ENCODE data around the gene MEF2C. TPM values are rescaled to one million over a fixed set of nuclear protein-coding genes. Genes with fewer than 3 reads are reported as not detected.

Gene MEF2C
- total RNA-seq, 2 experiments from 2014 or later = 0.13 to 0.53 TPM

- no peaks in the 10 kb centered on the region for H3K36me3 Mint-ChIP-seq (ENCODE audit: low read depth)
- no peaks in the 10 kb centered on the region for H3K9me3 Mint-ChIP-seq (ENCODE audit: insufficient read depth)
- ChIA-PET CTCF (no interaction called here), POLR2A (no interaction called here)
- no peak for ATAC-seq
- no peaks in the 10 kb centered on the region for H3K4me1 Mint-ChIP-seq (ENCODE audit: low read depth)
- H3K4me3 Mint-ChIP-seq = no peak overlapping the region
- H3K27me3 Mint-ChIP-seq (ENCODE audit: low read depth) = peaks cover 3% of the 10 kb centered on the region
- DNase-seq = no peak
- H3K27ac Mint-ChIP-seq = no peak overlapping the region
These were observed 174.1 kb downstream of the MEF2C start for GRCh38 chr5:88708682-88709398.

GRCh38 chr5:88708021-88708420, 175.0 kb downstream of the MEF2C start:
- no peaks in the 10 kb centered on the region for H3K4me1 Mint-ChIP-seq (ENCODE audit: low read depth)
- H3K36me3 Mint-ChIP-seq (ENCODE audit: low read depth) = no peaks in the 10 kb centered on the region
- ATAC-seq (no peak), DNase-seq (no peak)
- POLR2A ChIA-PET = no interaction called here
- no peak overlapping the region for H3K4me3 Mint-ChIP-seq
- no peaks in the 10 kb centered on the region for H3K9me3 Mint-ChIP-seq (ENCODE audit: insufficient read depth)
- CTCF ChIA-PET = interaction anchor here (0.7 kb wide), 1 partner anchor 11 kb away, joined by 3 read pairs; no protein-coding TSS in a partner anchor
- peaks cover 3% of the 10 kb centered on the region for H3K27me3 Mint-ChIP-seq (ENCODE audit: low read depth)
- H3K27ac Mint-ChIP-seq = no peak overlapping the region

- CTCF ChIA-PET = interaction anchor here (0.7 kb wide), 2 partner anchors 11 to 16 kb away, joined by 3 to 5 read pairs; no protein-coding TSS in a partner anchor
- DNase-seq = no peak
These were observed 175.6 kb downstream of the MEF2C start for GRCh38 chr5:88707216-88707965.

GRCh38 chr5:88702332-88702731, 180.7 kb downstream of the MEF2C start:
- ATAC-seq (no peak), DNase-seq (no peak)
- Mint-ChIP-seq H3K36me3 (ENCODE audit: low read depth) (no peaks in the 10 kb centered on the region), H3K27me3 (ENCODE audit: low read depth) (peaks cover 26% of the 10 kb centered on the region), H3K9me3 (ENCODE audit: insufficient read depth) (no peaks in the 10 kb centered on the region), H3K27ac (no peak overlapping the region), H3K4me3 (no peak overlapping the region), H3K4me1 (ENCODE audit: low read depth) (no peaks in the 10 kb centered on the region)
- POLR2A ChIA-PET = no interaction called here
- CTCF ChIA-PET = interaction anchor here (1.2 kb wide), 1 partner anchor 11 kb away, joined by 4 read pairs; no protein-coding TSS in a partner anchor

More at GRCh38 chr5:88707216-88707965, 175.6 kb downstream of the MEF2C start:
- Mint-ChIP-seq H3K4me3 (no peak overlapping the region), H3K4me1 (ENCODE audit: low read depth) (no peaks in the 10 kb centered on the region), H3K27me3 (ENCODE audit: low read depth) (peaks cover 3% of the 10 kb centered on the region), H3K9me3 (ENCODE audit: insufficient read depth) (no peaks in the 10 kb centered on the region), H3K36me3 (ENCODE audit: low read depth) (no peaks in the 10 kb centered on the region), H3K27ac (no peak overlapping the region)
- no peak for ATAC-seq
- POLR2A ChIA-PET = no interaction called here

GRCh38 chr5:88700121-88700520, 182.9 kb downstream of the MEF2C start:
- Mint-ChIP-seq H3K27me3 (ENCODE audit: low read depth) (peaks cover 41% of the 10 kb centered on the region), H3K4me1 (ENCODE audit: low read depth) (no peaks in the 10 kb centered on the region), H3K36me3 (ENCODE audit: low read depth) (no peaks in the 10 kb centered on the region), H3K27ac (no peak overlapping the region), H3K9me3 (ENCODE audit: insufficient read depth) (no peaks in the 10 kb centered on the region), H3K4me3 (no peak overlapping the region)
- no peak for DNase-seq
- ChIA-PET POLR2A (no interaction called here), CTCF (interaction anchor here (1.2 kb wide), 1 partner anchor 9 kb away, joined by 6 read pairs; no protein-coding TSS in a partner anchor)
- ATAC-seq = no peak

GRCh38 chr5:88698290-88698689, 184.7 kb downstream of the MEF2C start:
- Mint-ChIP-seq H3K9me3 (ENCODE audit: insufficient read depth) (no peaks in the 10 kb centered on the region), H3K36me3 (ENCODE audit: low read depth) (no peaks in the 10 kb centered on the region), H3K27ac (no peak overlapping the region), H3K27me3 (ENCODE audit: low read depth) (peaks cover 54% of the 10 kb centered on the region), H3K4me1 (ENCODE audit: low read depth) (no peaks in the 10 kb centered on the region), H3K4me3 (no peak overlapping the region)
- ATAC-seq = no peak
- DNase-seq = no peak
- ChIA-PET CTCF (interaction anchor here (0.9 to 2.2 kb wide), 5 partner anchors 17 to 927 kb away, joined by 3 to 11 read pairs (median 3); no protein-coding TSS in a partner anchor), POLR2A (no interaction called here)

- POLR2A ChIA-PET = interaction anchor here (0.6 kb wide), 1 partner anchor 12 kb away, joined by 3 read pairs; no protein-coding TSS in a partner anchor
- DNase-seq (no peak), ATAC-seq (no peak)
- Mint-ChIP-seq H3K27ac (no peak overlapping the region), H3K36me3 (ENCODE audit: low read depth) (no peaks in the 10 kb centered on the region), H3K4me3 (no peak overlapping the region), H3K4me1 (ENCODE audit: low read depth) (no peaks in the 10 kb centered on the region), H3K9me3 (ENCODE audit: insufficient read depth) (no peaks in the 10 kb centered on the region), H3K27me3 (ENCODE audit: low read depth) (peaks cover 67% of the 10 kb centered on the region)
- CTCF ChIA-PET = interaction anchor here (1.2 to 2.2 kb wide), 6 partner anchors 11 to 915 kb away, joined by 3 to 11 read pairs (median 4); no protein-coding TSS in a partner anchor
These were observed 186.5 kb downstream of the MEF2C start for GRCh38 chr5:88696466-88696865.

- POLR2A ChIA-PET = no interaction called here
- H3K9me3 Mint-ChIP-seq (ENCODE audit: insufficient read depth) = no peaks in the 10 kb centered on the region
- CTCF ChIA-PET = interaction anchor here (1.2 to 2.2 kb wide), 5 partner anchors 12 to 915 kb away, joined by 3 to 11 read pairs (median 6); no protein-coding TSS in a partner anchor
- no peaks in the 10 kb centered on the region for H3K36me3 Mint-ChIP-seq (ENCODE audit: low read depth)
- DNase-seq = no peak
- no peak overlapping the region for H3K4me3 Mint-ChIP-seq
- no peak overlapping the region for H3K27ac Mint-ChIP-seq
- peaks cover 3% of the 10 kb centered on the region for H3K4me1 Mint-ChIP-seq (ENCODE audit: low read depth)
- ATAC-seq = no peak
- H3K27me3 Mint-ChIP-seq (ENCODE audit: low read depth) = peaks cover 70% of the 10 kb centered on the region
These were observed 187.1 kb downstream of the MEF2C start for GRCh38 chr5:88695931-88696330.

GRCh38 chr5:88695232-88695631, 187.8 kb downstream of the MEF2C start:
- H3K27me3 Mint-ChIP-seq (ENCODE audit: low read depth) = peaks cover 76% of the 10 kb centered on the region
- H3K36me3 Mint-ChIP-seq (ENCODE audit: low read depth) = no peaks in the 10 kb centered on the region

GRCh38 chr5:88694023-88694679, 188.8 kb downstream of the MEF2C start:
- ChIA-PET CTCF (interaction anchor here (1.6 to 4.9 kb wide), 2 partner anchors 19 to 914 kb away, joined by 3 to 52 read pairs; no protein-coding TSS in a partner anchor), POLR2A (no interaction called here)
- no peak overlapping the region for H3K4me3 Mint-ChIP-seq
- H3K4me1 Mint-ChIP-seq (ENCODE audit: low read depth) = peaks cover 10% of the 10 kb centered on the region
- H3K36me3 Mint-ChIP-seq (ENCODE audit: low read depth) = no peaks in the 10 kb centered on the region
- H3K27me3 Mint-ChIP-seq (ENCODE audit: low read depth) = peaks cover 75% of the 10 kb centered on the region
- DNase-seq (no peak), ATAC-seq (no peak)
- no peak overlapping the region for H3K27ac Mint-ChIP-seq
- H3K9me3 Mint-ChIP-seq (ENCODE audit: insufficient read depth) = no peaks in the 10 kb centered on the region

More at GRCh38 chr5:88695232-88695631, 187.8 kb downstream of the MEF2C start:
- H3K4me1 Mint-ChIP-seq (ENCODE audit: low read depth) = peaks cover 10% of the 10 kb centered on the region
- ATAC-seq = no peak
- H3K27ac Mint-ChIP-seq = no peak overlapping the region
- H3K4me3 Mint-ChIP-seq = no peak overlapping the region
- DNase-seq = no peak
- H3K9me3 Mint-ChIP-seq (ENCODE audit: insufficient read depth) = no peaks in the 10 kb centered on the region
- ChIA-PET CTCF (interaction anchor here (1.2 to 2.2 kb wide), 3 partner anchors 14 to 36 kb away, joined by 3 to 6 read pairs (median 6); no protein-coding TSS in a partner anchor), POLR2A (no interaction called here)

- no peaks in the 10 kb centered on the region for H3K36me3 Mint-ChIP-seq (ENCODE audit: low read depth)
- H3K4me3 Mint-ChIP-seq = no peak overlapping the region
- DNase-seq (no peak), ATAC-seq (no peak)
- H3K27me3 Mint-ChIP-seq (ENCODE audit: low read depth) = peaks cover 81% of the 10 kb centered on the region
- CTCF ChIA-PET = interaction anchor here (1.1 to 4.9 kb wide), 3 partner anchors 12 to 913 kb away, joined by 3 to 52 read pairs (median 4); no protein-coding TSS in a partner anchor
- POLR2A ChIA-PET = no interaction called here
- no peaks in the 10 kb centered on the region for H3K9me3 Mint-ChIP-seq (ENCODE audit: insufficient read depth)
- no peak overlapping the region for H3K27ac Mint-ChIP-seq
- peaks cover 10% of the 10 kb centered on the region for H3K4me1 Mint-ChIP-seq (ENCODE audit: low read depth)
These were observed 189.7 kb downstream of the MEF2C start for GRCh38 chr5:88693071-88693932.

All from activated CD8-positive, alpha-beta T cell treated with anti-CD3 and anti-CD28 coated beads, Interleukin-2, amount 10 ng/mL, durations not matched to agents 7 days and 5 days (primary cell).